ENCODE results near the gene CHID1. TPM values are rescaled to one million over a fixed set of nuclear protein-coding genes. Genes with fewer than 3 reads are reported as not detected.

CHID1 gene
- total RNA-seq, 1 donor from 2014 or later: 29.5 TPM

GRCh38 chr11:865462-866430 lies 44.9 kb downstream of the CHID1 start:
- DNase-seq (ENCODE audit: low read depth in 2 of 2): no peak

- DNase-seq (ENCODE audit: low read depth in 2 of 2): no peak
These were observed 45.7 kb downstream of the CHID1 start for GRCh38 chr11:864898-865297.

- DNase-seq (ENCODE audit: low read depth in 2 of 2): no peak
These were observed 46.4 kb downstream of the CHID1 start for GRCh38 chr11:863910-864827.

GRCh38 chr11:863023-863909 lies 47.3 kb downstream of the CHID1 start:
- no peak for DNase-seq (ENCODE audit: low read depth in 2 of 2)

GRCh38 chr11:862696-863022 lies 48.0 kb downstream of the CHID1 start:
- DNase-seq (ENCODE audit: low read depth in 2 of 2): no peak

GRCh38 chr11:862081-862661 lies 48.4 kb downstream of the CHID1 start:
- DNase-seq (ENCODE audit: low read depth in 2 of 2): no peak

GRCh38 chr11:861105-861479 lies 49.5 kb downstream of the CHID1 start:
- DNase-seq (ENCODE audit: low read depth in 2 of 2): no peak

- DNase-seq (ENCODE audit: low read depth in 2 of 2): no peak
These were observed 50.1 kb downstream of the CHID1 start for GRCh38 chr11:860234-861104.

GRCh38 chr11:859394-860131 lies 51.0 kb downstream of the CHID1 start:
- DNase-seq (ENCODE audit: low read depth in 2 of 2): peak in 1 of 2 donors; percentile 57

GRCh38 chr11:858762-859339 lies 51.8 kb downstream of the CHID1 start:
- no peak for DNase-seq (ENCODE audit: low read depth in 2 of 2)

GRCh38 chr11:858053-858761 lies 52.4 kb downstream of the CHID1 start:
- no peak for DNase-seq (ENCODE audit: low read depth in 2 of 2)

GRCh38 chr11:856397-856796 lies 54.2 kb downstream of the CHID1 start:
- no peak for DNase-seq (ENCODE audit: low read depth in 2 of 2)

- no peak for DNase-seq (ENCODE audit: low read depth in 2 of 2)
These were observed 54.8 kb downstream of the CHID1 start for GRCh38 chr11:855796-856195.

- DNase-seq (ENCODE audit: low read depth in 2 of 2): no peak
These were observed 55.3 kb downstream of the CHID1 start for GRCh38 chr11:855330-855674.

GRCh38 chr11:854601-855329 lies 55.8 kb downstream of the CHID1 start:
- no peak for DNase-seq (ENCODE audit: low read depth in 2 of 2)

GRCh38 chr11:853682-854448 lies 56.7 kb downstream of the CHID1 start:
- no peak for DNase-seq (ENCODE audit: low read depth in 2 of 2)

- no peak for DNase-seq (ENCODE audit: low read depth in 2 of 2)
These were observed 57.8 kb downstream of the CHID1 start for GRCh38 chr11:852762-853161.

Data from dermis microvascular lymphatic vessel endothelial cell (primary cell).